C4-2B (cell line): ENCODE results near the gene ADGRV1.
A peak's percentile ranks its signal among the peaks of the same experiment; 100 is the strongest.

ENCODE experiments used
- H3K27ac ChIP-seq: fragments of 450-650 bp; 2 replicates; pipeline ENCODE4 v1.5.1; 2017
- ZFX ChIP-seq: fragments of 450-650 bp; IDR thresholded peaks from 2 replicates; pipeline ENCODE4 v1.6.1; 2017
- TF ChIP-seq, protein P1 (sequence below): fragments of 450-650 bp; conservative IDR thresholded peaks from 2 replicates; pipeline ENCODE4 v1.5.1; 2017; ENCODE audit warnings: mild to moderate bottlenecking

Gene ADGRV1

DNA sequence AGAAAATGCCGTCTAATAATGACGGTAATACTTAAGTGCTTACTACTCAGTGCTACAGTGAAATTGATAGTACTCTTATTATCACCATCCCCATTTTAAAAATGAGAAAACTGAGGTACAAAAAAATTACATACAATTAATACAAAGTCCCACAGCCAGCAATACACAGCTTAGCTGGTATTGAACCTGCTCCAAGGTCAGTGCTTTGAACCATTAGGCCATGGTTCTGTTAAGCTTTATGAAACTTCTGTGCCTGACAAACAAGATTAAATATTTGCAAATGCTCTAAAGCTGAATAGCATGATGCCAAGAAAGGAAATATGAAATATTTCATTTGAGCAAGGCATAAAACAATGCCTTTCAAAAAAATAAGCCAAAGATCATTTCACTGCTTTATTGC lies 467.4 kb downstream of the ADGRV1 start:
- H3K27ac ChIP-seq: no peak overlapping the region
- no peak for TF ChIP-seq ZFX
- TF ChIP-seq, protein P1, sequence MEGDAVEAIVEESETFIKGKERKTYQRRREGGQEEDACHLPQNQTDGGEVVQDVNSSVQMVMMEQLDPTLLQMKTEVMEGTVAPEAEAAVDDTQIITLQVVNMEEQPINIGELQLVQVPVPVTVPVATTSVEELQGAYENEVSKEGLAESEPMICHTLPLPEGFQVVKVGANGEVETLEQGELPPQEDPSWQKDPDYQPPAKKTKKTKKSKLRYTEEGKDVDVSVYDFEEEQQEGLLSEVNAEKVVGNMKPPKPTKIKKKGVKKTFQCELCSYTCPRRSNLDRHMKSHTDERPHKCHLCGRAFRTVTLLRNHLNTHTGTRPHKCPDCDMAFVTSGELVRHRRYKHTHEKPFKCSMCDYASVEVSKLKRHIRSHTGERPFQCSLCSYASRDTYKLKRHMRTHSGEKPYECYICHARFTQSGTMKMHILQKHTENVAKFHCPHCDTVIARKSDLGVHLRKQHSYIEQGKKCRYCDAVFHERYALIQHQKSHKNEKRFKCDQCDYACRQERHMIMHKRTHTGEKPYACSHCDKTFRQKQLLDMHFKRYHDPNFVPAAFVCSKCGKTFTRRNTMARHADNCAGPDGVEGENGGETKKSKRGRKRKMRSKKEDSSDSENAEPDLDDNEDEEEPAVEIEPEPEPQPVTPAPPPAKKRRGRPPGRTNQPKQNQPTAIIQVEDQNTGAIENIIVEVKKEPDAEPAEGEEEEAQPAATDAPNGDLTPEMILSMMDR: no peak

DNA sequence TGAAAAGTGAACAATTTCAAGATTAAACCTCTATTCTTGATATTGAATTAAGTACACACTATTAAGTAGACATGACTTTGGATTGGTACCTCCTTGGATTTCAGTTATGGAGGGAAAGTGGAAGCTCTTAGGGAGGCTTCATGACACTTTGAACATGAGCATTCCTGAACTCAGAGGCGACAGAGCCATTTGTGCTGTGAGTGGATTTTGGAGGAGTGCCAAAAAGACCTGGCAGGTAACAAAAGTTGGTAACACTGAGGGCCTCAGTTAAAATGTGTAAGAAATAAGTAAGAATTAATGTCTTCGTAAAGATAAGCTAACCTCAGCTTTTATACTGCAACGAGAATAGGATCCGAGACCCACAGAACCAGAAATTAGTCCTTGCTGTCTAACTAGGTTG lies 467.9 kb downstream of the ADGRV1 start:
- TF ChIP-seq ZFX: no peak

DNA sequence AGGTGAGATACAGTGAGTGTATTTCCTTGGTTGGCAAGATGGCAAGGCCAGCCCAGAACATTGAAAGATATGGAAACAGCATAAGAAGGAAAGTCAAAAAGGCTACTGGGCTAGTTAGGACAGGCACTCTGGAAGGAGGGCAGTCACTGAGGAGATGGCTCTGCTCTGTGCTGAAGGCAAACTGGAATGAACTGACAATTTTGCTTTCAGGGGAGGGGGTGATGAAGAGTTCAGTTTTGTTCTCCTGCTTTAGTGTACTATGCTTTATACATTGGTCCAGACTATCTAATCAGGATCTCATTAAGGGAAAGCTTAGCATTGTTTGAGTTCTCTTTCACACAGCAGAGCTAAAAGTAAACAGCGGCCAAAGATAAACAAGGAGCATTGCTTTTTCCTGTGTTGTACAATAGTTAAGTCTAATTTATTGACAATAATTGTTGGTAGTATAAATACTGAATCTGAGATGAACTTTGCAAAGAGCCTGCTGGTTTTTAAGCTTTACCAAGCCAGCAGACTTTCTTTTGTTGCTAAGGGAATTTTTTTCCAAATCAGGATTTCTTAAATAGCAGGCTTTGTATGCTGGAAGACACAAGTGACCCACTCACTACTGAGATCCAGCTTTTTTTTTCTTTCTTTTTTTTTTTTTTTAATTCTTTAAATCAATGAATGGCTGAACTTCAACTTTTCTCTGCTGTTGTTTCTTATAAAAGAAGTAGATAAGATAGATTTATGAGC lies 469.0 kb downstream of the ADGRV1 start:
- TF ChIP-seq ZFX: no peak
- TF ChIP-seq, protein P1: no peak
- H3K27ac ChIP-seq: peak overlapping the region; percentile 39; the same call in 1 of the 2 replicates

More for the DNA sequence above, 467.9 kb downstream of the ADGRV1 start:
- H3K27ac ChIP-seq: peak overlapping the region; percentile 39

DNA sequence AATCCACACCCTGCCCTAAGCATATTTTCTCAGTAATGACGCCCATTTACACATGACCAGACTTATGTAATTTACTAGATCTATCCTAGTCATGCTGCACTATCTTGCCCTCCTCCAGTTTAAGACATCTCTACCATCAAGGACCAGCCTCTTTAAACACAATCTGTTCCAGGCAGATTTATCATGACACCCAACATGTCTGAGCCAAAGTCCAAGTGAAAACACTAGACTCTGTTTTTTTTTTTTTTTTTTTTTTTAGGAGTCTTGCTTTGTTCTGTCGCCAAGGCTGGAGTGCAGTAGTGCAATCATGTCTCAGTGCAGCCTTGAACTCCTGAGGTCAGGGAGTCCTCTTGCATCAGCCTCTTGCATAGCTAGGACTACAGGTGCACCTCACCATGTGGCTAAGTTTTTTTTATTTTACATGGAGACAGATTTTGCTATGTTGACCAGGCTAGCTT lies 469.9 kb downstream of the ADGRV1 start:
- TF ChIP-seq, protein P1: no peak
- TF ChIP-seq ZFX: no peak
- H3K27ac ChIP-seq: no peak overlapping the region

DNA sequence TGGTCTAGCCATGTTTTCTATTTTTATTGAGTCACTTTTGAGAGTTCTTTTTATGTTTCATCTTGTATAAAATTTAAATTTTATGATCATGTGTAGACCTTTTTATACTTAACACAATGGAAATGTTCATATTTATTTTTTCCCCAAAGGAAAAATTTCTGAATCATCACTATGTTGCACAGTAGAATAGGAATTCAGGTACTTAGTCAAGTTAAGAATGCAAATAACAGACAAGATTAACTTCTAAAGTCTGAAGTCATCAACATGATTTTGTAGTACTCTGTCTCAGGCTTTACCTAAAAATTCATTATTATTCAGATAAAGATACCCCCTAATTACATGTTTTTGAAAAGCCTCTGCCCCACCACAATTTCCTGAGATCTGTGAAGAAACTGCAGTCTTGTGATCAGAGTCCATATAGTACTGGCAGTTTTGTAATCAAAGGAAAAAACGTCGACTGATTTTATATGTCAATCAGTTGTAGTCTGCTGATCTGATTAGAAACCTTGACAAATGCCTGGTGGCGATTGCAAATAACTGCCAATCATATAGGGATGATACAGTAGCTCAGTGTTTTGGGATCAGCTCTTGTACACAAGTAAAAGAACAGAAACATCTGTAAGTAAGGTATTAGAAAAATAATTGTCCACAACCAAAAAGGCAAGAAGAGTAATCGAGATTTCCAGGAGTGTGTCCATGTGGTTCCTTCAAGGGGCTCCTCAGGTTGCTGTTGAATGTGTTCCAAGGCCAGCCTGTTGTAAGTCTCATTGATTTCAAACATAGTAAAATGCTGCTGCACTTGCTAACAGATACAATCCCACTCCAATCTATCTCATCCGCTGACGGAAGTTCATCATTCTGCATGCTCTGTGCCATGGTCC lies 472.2 kb downstream of the ADGRV1 start:
- H3K27ac ChIP-seq: no peak overlapping the region
- TF ChIP-seq, protein P1: no peak
- TF ChIP-seq ZFX: no peak

DNA sequence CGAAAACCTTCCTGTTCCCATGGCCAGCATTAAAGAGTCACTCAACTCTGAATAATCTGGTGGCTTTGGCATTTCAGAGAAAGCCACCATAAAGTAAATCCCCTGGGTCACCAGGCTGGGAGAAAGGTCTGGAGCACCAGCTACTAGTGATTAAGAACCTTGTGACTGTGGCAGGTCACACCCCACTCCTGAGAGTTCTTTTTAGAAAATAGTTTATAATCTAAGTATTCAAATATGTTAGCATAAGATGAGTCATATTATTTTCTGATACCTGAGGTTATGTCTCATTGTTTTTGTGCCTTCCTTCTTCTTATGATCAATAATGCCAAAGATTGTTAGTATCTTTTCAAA lies 472.8 kb downstream of the ADGRV1 start:
- H3K27ac ChIP-seq: no peak overlapping the region
- TF ChIP-seq ZFX: no peak
- TF ChIP-seq, protein P1: no peak

DNA sequence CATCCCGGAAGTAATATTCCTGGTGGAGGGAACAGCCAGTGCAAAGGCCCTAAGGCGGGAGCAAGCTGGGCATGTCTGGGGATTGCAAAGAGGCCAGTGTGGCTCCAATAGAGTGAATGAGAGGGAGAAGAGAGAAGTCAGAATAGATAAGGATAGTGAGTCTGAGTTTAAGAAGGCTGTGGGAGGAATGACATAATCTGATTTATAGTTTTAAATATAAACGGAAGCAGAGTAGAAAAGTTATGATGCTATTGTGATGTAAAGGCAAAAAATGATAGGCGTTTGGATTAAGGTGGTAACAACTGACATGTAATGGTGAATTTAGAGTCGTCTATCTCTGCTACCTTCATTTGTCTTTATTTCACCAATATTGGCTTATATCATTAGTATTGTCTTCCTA lies 473.5 kb downstream of the ADGRV1 start:
- H3K27ac ChIP-seq: no peak overlapping the region
- TF ChIP-seq, protein P1: no peak
- TF ChIP-seq ZFX: no peak
